Right renal pelvis (tissue), 4 donors: ENCODE results near the gene PIK3IP1. TPM values are rescaled to one million over a fixed set of nuclear protein-coding genes. Genes with fewer than 3 reads are reported as not detected.
"Not testable (repeated sequence)": the region's sequence is repeated elsewhere in the genome, so short reads cannot be mapped to it uniquely, and the experiment has no call there.

Experiments used
- DNase-seq, 4 donors: peaks; one replicate each; pipeline ENCODE4 v3.0.0-alpha.2; 2013; ENCODE audit warnings: low read depth in 4 of 4, low spot score in 3 of 4, missing footprints in 1 of 4
- polyA plus RNA-seq, 4 donors: library from polyadenylated mRNA; unstranded; fragments of 120-200 nt; gene quantifications; one replicate each; pipeline ENCODE4 v1.2.1, GENCODE V29; 2013; ENCODE audit not compliant: insufficient read length in 4 of 4

The PIK3IP1 gene
- polyA plus RNA-seq, 4 donors, result 12.4 to 15.2 (median 14.5) TPM

- DNase-seq, result no peak
These were observed 32.4 kb downstream of the PIK3IP1 start for GRCh38 chr22:31259798-31260473.

GRCh38 chr22:31253949-31254348 is 38.3 kb downstream of the PIK3IP1 start:
- DNase-seq, result no peak

- no peak for DNase-seq
These were observed 41.3 kb downstream of the PIK3IP1 start for GRCh38 chr22:31250740-31251600.

GRCh38 chr22:31248965-31249958 is 43.0 kb downstream of the PIK3IP1 start:
- no peak for DNase-seq

- peak in 3 of 4 donors; percentile 55 to 80 (median 73) for DNase-seq
These were observed 44.0 kb downstream of the PIK3IP1 start for GRCh38 chr22:31248138-31248745.

- no peak for DNase-seq
These were observed 44.6 kb downstream of the PIK3IP1 start for GRCh38 chr22:31247726-31248125.

GRCh38 chr22:31246687-31247086 is 45.6 kb downstream of the PIK3IP1 start:
- no peak for DNase-seq

GRCh38 chr22:31245998-31246397 is 46.3 kb downstream of the PIK3IP1 start:
- DNase-seq, result not testable (repeated sequence)

- no peak for DNase-seq
These were observed 47.3 kb downstream of the PIK3IP1 start for GRCh38 chr22:31244943-31245451.

- no peak for DNase-seq
These were observed 48.0 kb downstream of the PIK3IP1 start for GRCh38 chr22:31244046-31244942.

- DNase-seq, result no peak
These were observed 48.8 kb downstream of the PIK3IP1 start for GRCh38 chr22:31243339-31244045.

GRCh38 chr22:31241936-31242335 is 50.4 kb downstream of the PIK3IP1 start:
- DNase-seq, result no peak

GRCh38 chr22:31241200-31241599 is 51.1 kb downstream of the PIK3IP1 start:
- DNase-seq, result no peak

- DNase-seq, result no peak
These were observed 52.4 kb downstream of the PIK3IP1 start for GRCh38 chr22:31239771-31240370.

GRCh38 chr22:31238057-31238456 is 54.2 kb downstream of the PIK3IP1 start:
- DNase-seq, result no peak

- DNase-seq, result not testable (repeated sequence)
These were observed 56.2 kb downstream of the PIK3IP1 start for GRCh38 chr22:31236044-31236443.

GRCh38 chr22:31235081-31235480 is 57.2 kb downstream of the PIK3IP1 start:
- no peak for DNase-seq

- no peak for DNase-seq
These were observed 59.3 kb downstream of the PIK3IP1 start for GRCh38 chr22:31233001-31233400.
